Gastrocnemius medialis (tissue), 4 donors: Measurements from ENCODE around the gene SRGAP3. TPM values are rescaled to one million over a fixed set of nuclear protein-coding genes. Genes with fewer than 3 reads are reported as not detected.

Source experiments
- ATAC-seq, 2 donors: fragments of 150-250 bp; one replicate each; pipeline ENCODE4 v1.9.1; 2016
- DNase-seq, 2 donors: peaks; one replicate each; pipeline ENCODE4 v3.0.0-alpha.2; 2019
- H3K27ac ChIP-seq, 4 donors: fragments of 200-600 bp; sonication (generic); 1 replicate in 1 of 4; 2 replicates in 3 of 4; pipeline ENCODE4 v1.5.1; 2016 to 2018; ENCODE audit warnings: mild to moderate bottlenecking in 2 of 4, moderate library complexity in 1 of 4
- H3K27me3 ChIP-seq, 3 donors: fragments of 200-600 bp; sonication (generic) in 2 of 3; 1 replicate in 1 of 3; 2 replicates in 2 of 3; pipeline versions ENCODE4 v1.5.1 to v1.6.0; 2016 to 2019; ENCODE audit warnings: mild to moderate bottlenecking in 1 of 3, moderate library complexity in 1 of 3
- H3K36me3 ChIP-seq, 2 donors: fragments of 200-600 bp; sonication (generic) in 1 of 2; one replicate each; pipeline ENCODE4 v1.5.1; 2017 to 2018
- H3K4me1 ChIP-seq, 2 donors: fragments of 200-600 bp; sonication (generic) in 1 of 2; one replicate each; pipeline ENCODE4 v1.5.1; 2016 to 2017; ENCODE audit warnings: mild to moderate bottlenecking in 2 of 2
- H3K4me3 ChIP-seq, 4 donors: fragments of 200-600 bp; sonication (generic) in 3 of 4; 1 replicate in 1 of 4; 2 replicates in 3 of 4; pipeline ENCODE4 v1.5.1; 2016 to 2019; ENCODE audit warnings: mild to moderate bottlenecking in 2 of 4
- H3K9me3 ChIP-seq, 3 donors: fragments of 200-600 bp; sonication (generic) in 2 of 3; 1 replicate in 1 of 3; 2 replicates in 2 of 3; pipeline ENCODE4 v1.5.1; 2016 to 2019
- POLR2A ChIP-seq, 2 donors: fragments of 450-650 bp; IDR thresholded peaks; one replicate each; pipeline ENCODE4 v1.6.1; 2017; ENCODE audit warnings: antibody characterized with exemption in 2 of 2, mild to moderate bottlenecking in 2 of 2, moderate library complexity in 2 of 2
- in situ Hi-C, 4 donors: fragments of 200-750 bp; cut with MboI; loops; one replicate each; pipeline versions ENCODE4 v1.15.0 to v1.8.0; 2017; ENCODE audit warnings: low sequenced_read_pairs in 4 of 4
- intact Hi-C: fragments of 100-400 bp; cut with DNase I; formaldehyde crosslinking; loops from one replicate; pipeline ENCODE4 v1.15.1; 2023; ENCODE audit warnings: low total_unique reads
- total RNA-seq, 4 donors: library from RNA; depleted of rRNA; stranded (reverse); fragments of >200 nt; gene quantifications; one replicate each; pipeline versions ENCODE4 v1.1.0 to v1.2.3, GENCODE V29; 2016
- TF ChIP-seq, protein P1 (sequence below), 5 experiments: fragments of 450-650 bp in 3 of 5; fragments of 200-600 bp in 2 of 5; sonication (generic) in 2 of 5; IDR thresholded peaks in 4 of 5; conservative IDR thresholded peaks in 1 of 5; 1 replicate in 4 of 5; 2 replicates in 1 of 5; pipeline ENCODE4 v1.5.1; 2016 to 2019; ENCODE audit warnings: antibody characterized with exemption in 5 of 5, mild to moderate bottlenecking in 3 of 5, moderate library complexity in 3 of 5

Gene SRGAP3
- total RNA-seq, 4 donors from 2014 or later = 1.3 to 2.3 (median 1.8) TPM

DNA sequence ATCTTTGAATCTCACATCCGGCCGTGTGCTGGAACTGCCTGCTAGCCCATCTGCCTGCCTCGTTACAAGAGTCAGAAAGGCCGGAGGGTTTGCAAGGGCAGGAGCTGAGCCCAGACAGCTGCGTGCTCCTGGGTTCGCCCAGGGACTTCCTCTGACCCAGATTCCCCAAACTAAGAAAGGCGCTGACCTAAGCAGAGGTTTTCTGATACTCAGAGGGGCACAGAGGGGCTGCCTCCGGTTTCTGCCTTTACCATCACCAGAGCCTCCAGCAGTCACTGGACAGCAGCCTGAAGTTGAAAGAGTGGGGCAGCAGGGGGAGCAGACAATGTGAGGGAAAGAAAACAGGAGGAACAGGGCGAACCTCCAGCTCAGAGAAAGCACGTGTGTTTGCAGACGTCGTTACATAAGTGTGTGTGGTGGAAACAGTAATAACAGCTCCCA lies 252.7 kb downstream of the SRGAP3 start:
- Histone ChIP-seq H3K27me3 (no peaks in the 10 kb centered on the region), H3K4me3 (peak overlapping the region in 1 of 4 donors; percentile 19), H3K9me3 (no peaks in the 10 kb centered on the region), H3K36me3 (no peaks in the 10 kb centered on the region), H3K4me1 (peaks cover 9 to 12% of the 10 kb centered on the region in 2 donors), H3K27ac (peak overlapping the region; percentile 24 to 42 (median 40))
- in situ Hi-C loops (no loop called here), intact Hi-C loops (no loop called here)
- peak; percentile 35 to 43 for DNase-seq
- no peak for TF ChIP-seq POLR2A (IDR thresholded peaks at IDR 0.05)
- TF ChIP-seq, protein P1, sequence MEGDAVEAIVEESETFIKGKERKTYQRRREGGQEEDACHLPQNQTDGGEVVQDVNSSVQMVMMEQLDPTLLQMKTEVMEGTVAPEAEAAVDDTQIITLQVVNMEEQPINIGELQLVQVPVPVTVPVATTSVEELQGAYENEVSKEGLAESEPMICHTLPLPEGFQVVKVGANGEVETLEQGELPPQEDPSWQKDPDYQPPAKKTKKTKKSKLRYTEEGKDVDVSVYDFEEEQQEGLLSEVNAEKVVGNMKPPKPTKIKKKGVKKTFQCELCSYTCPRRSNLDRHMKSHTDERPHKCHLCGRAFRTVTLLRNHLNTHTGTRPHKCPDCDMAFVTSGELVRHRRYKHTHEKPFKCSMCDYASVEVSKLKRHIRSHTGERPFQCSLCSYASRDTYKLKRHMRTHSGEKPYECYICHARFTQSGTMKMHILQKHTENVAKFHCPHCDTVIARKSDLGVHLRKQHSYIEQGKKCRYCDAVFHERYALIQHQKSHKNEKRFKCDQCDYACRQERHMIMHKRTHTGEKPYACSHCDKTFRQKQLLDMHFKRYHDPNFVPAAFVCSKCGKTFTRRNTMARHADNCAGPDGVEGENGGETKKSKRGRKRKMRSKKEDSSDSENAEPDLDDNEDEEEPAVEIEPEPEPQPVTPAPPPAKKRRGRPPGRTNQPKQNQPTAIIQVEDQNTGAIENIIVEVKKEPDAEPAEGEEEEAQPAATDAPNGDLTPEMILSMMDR (IDR thresholded peaks at IDR 0.05 in 4 of 5, conservative IDR thresholded peaks at IDR 0.05 in 1 of 5) = peak in 4 of 5 experiments; percentile 6 to 32 (median 28)
- peak; percentile 85 to 90 for ATAC-seq

DNA sequence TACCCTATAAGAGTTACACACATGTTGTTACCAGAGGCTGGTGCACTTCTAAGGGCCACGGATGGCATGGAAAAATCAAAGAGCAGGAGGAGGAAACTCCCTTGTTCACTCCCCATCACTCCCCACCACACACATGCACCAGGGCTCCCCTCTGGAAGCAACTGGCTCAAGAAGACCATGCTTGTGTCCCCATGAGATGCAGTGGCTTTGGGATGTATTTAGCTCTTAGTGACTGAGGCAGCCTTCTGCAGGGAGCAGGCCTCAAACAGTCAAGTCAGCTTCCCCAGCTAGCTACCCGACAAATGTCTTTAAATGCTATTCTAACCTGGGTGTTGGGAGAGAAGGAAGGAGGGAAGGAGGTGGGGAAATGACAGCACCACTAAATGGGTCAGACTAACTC lies 253.2 kb downstream of the SRGAP3 start:
- no peak for TF ChIP-seq POLR2A (IDR thresholded peaks at IDR 0.05)
- TF ChIP-seq, protein P1 (IDR thresholded peaks at IDR 0.05 in 4 of 5, conservative IDR thresholded peaks at IDR 0.05 in 1 of 5) = no peak
- Histone ChIP-seq H3K4me3 (no peak overlapping the region), H3K4me1 (peaks cover 9 to 12% of the 10 kb centered on the region in 2 donors), H3K36me3 (no peaks in the 10 kb centered on the region), H3K27me3 (no peaks in the 10 kb centered on the region), H3K27ac (peak overlapping the region in 2 of 4 donors; percentile 24 to 42), H3K9me3 (no peaks in the 10 kb centered on the region)
- intact Hi-C loops = no loop called here
- ATAC-seq (no peak), DNase-seq (no peak)
- in situ Hi-C loops = no loop called here

DNA sequence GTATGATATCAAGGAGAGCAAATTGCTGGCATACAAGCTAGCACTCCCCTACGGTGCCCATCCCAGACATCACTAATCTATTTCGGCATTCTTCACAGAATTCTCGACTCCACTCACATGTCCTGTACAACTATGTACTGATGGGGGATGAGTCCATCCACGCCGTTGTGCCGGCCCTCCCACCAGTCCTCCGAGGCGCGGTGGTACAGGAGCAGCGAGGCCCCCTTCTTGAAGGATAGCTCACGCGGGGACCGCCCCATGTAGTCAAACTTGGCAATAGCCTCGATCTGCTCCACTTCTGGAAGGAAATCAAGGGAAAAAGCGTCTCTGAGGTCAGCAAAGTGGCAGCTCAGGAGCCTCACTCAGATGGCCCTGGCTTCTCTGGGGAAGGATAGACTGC lies 255.2 kb downstream of the SRGAP3 start:
- intact Hi-C loops = no loop called here
- H3K27me3 ChIP-seq = no peaks in the 10 kb centered on the region
- ATAC-seq (no peak), DNase-seq (no peak)
- H3K27ac ChIP-seq = no peak overlapping the region
- H3K4me3 ChIP-seq = no peak overlapping the region
- no peaks in the 10 kb centered on the region for H3K36me3 ChIP-seq
- H3K4me1 ChIP-seq = peaks cover 9 to 12% of the 10 kb centered on the region in 2 donors
- in situ Hi-C loops = no loop called here
- no peaks in the 10 kb centered on the region for H3K9me3 ChIP-seq
- TF ChIP-seq POLR2A (IDR thresholded peaks at IDR 0.05) = no peak
- TF ChIP-seq, protein P1 (IDR thresholded peaks at IDR 0.05 in 4 of 5, conservative IDR thresholded peaks at IDR 0.05 in 1 of 5) = no peak

DNA sequence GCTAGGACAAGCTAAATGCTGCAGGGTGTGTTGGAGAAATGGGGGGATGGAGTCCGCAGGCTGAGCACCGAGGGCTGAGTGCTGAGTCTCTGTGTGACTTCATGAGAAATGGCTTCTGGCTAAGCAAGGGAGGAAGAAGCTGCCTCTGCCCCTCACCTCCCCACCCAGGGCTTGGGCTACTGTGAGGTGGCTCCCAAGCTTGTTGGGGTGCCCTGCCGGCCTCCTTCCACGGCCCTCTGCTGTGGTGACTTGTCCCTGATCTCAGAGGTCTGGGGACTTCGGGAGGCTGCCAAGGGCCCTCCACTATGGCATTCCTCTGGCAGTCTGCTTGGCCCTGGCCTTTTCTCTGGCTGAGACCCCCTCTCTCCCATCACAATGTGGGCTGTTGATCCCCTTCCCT lies 256.1 kb downstream of the SRGAP3 start:
- Histone ChIP-seq H3K27me3 (no peaks in the 10 kb centered on the region), H3K4me1 (peaks cover 9 to 12% of the 10 kb centered on the region in 2 donors), H3K27ac (no peak overlapping the region), H3K4me3 (no peak overlapping the region), H3K36me3 (no peaks in the 10 kb centered on the region), H3K9me3 (no peaks in the 10 kb centered on the region)
- in situ Hi-C loops = no loop called here
- DNase-seq = no peak
- intact Hi-C loops = no loop called here
- no peak for TF ChIP-seq POLR2A (IDR thresholded peaks at IDR 0.05)
- TF ChIP-seq, protein P1 (IDR thresholded peaks at IDR 0.05 in 4 of 5, conservative IDR thresholded peaks at IDR 0.05 in 1 of 5) = no peak
- no peak for ATAC-seq

DNA sequence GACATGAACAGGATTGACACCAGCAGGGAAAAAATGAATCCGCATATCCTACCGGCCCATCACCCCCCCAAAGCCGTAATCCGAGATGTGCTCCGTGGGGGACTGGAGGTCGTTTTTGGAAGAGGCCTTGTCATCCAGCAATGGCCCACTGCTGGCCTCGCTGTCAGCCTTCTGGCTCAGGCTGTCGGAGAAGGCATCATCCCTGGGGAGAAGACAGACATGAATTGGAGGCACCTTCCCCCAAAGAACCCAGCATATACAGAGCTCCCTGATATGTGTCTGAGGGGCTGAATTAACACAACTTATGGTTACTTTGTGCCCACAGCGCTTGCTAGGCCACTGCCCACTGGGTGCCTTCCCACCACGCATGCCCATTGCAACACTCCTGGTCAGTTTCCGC lies 256.6 kb downstream of the SRGAP3 start:
- TF ChIP-seq POLR2A (IDR thresholded peaks at IDR 0.05) = no peak
- TF ChIP-seq, protein P1 (IDR thresholded peaks at IDR 0.05 in 4 of 5, conservative IDR thresholded peaks at IDR 0.05 in 1 of 5) = no peak
- ATAC-seq = no peak
- Histone ChIP-seq H3K27me3 (no peaks in the 10 kb centered on the region), H3K27ac (no peak overlapping the region), H3K4me3 (no peak overlapping the region), H3K9me3 (no peaks in the 10 kb centered on the region), H3K4me1 (peaks cover 9 to 12% of the 10 kb centered on the region in 2 donors), H3K36me3 (no peaks in the 10 kb centered on the region)
- intact Hi-C loops = no loop called here
- in situ Hi-C loops = no loop called here
- no peak for DNase-seq
